GM19351 (cell line): ENCODE measurements around the gene TMEM144.
A peak's percentile ranks its signal among the peaks of the same experiment; 100 is the strongest.
"Not testable (repeated sequence)": the region's sequence is repeated elsewhere in the genome, so short reads cannot be mapped to it uniquely, and the experiment has no call there.

ENCODE experiments used
- ATAC-seq: cut with Tn5 transposase; IDR thresholded peaks from one replicate; pipeline ENCODE4 v1.9.1; 2021; ENCODE audit warnings: mild to moderate bottlenecking, moderate library complexity; ENCODE audit not compliant: unreplicated experiment

Gene TMEM144

DNA sequence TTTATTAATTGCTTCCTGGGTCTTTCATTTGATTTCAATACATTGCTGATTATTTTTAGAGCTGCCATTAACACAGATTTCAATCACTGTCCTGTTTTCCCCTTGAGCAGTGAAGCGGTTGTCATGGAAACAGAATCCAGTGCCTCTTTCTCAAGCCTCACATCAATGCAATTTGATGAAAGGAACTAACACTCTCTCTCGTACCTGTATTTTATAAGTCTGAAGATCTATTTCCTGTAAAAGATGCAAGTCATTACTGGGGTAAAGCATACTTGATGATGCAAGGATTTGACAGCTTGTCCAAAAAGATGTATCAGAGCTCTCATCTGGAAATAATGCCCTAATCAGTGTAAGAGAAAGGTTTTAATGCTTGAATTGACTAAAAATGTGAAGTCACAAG is 19.6 kb upstream of the TMEM144 start:
- no peak for ATAC-seq

DNA sequence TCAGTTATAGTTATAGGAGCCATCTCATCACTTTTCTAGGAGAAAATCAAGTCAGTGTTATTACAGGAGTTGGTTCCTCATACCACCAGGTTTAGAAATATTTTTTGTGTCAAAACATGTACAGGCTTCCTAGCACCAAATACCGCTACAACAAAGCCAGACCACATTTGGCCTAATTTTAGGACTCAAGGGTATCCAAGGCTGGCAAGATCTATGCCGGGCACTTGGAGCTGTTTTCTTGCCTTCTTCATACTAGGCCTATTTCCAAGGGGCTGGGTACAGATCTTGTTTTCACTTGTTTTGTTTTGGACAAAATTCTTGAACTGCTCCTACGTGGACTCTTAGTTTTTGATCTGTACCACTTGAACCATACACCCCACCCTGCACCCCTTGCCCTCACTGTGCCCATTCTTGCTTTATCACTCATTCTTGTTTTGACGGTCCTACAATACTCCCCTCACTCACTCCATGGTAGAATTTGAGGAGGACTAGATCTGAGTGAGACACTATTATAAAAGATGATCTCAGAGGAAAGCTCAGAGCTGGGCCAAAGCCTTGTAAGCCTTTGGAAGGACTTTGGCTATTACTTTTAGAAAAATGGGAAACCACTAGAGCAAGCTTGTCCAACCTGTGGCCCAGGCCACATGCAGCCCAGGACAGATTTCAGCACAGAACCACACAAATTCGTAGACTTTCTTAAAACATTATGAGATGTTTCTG is 17.7 kb upstream of the TMEM144 start:
- ATAC-seq: no peak

DNA sequence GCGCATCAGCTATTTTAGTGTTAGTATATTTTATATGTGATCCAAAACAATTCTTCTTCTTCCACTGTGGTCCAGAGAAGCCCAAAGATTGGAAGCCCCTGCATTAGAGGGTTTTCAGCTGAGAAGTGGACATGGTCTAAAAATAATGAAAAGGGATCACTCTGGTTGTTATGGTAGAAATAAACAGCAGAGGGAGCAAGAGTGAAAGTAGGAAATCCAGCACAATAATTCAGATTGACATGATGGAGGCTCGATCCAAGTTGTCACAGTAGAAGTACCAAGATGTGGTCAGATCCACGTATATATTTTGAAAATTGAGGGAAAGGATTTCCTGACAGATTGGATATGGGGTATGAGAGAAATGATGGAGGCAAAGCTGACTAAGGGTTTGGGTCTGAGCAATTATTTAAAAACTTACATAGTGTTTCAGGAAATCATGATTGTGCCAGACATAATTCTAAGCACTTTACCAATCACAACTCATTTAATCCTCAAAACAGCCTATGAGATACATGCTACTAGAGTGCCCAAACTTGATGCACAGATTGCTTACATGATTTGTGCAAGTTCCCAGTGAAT is 17.0 kb upstream of the TMEM144 start:
- ATAC-seq: peak; percentile 70

DNA sequence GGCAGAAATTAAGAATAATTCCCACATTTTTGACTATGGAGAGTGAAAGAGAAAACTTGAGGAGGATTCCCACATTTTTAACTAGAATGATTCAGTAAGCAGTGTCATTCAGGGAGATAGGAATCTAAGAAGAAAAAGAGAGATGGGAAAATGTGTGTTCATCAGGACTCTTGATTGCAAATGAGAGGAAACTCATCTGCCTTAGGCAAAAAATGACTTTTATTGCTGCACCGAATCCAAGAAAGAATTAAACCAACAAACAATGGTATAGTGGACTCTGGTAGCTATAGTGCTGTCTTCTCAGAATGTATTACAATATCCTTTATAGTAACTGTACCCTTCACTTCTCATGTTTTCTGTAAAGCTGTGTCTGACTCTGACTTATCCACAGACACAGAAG is 15.0 kb upstream of the TMEM144 start:
- no peak for ATAC-seq

DNA sequence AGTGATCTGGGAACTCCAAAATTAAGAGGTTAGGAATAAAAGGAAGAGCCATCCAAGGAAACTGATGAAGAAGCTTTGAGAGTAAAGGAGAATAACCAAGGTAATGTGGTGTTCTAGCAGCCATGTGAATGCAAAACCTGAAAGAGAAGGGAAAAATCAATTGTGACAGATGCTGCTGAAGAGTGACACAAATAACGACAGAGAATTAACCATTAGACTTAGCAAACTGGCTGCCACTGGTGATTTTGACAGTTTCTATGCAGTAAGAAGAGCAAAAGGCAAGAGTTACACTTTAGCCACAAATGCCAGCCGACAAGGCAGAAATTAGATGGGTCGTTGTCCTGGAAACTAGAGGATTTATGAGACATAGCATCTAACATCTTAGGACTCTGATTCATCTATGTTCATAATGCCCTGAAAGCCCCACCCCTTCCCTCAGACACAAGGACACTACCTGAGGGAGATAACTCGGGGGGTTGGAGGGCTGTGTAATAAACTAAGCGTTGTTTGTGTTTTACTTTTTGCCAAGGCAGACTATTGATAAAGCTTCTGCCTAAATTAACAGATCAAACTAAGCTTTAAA is 13.0 kb upstream of the TMEM144 start:
- no peak for ATAC-seq

DNA sequence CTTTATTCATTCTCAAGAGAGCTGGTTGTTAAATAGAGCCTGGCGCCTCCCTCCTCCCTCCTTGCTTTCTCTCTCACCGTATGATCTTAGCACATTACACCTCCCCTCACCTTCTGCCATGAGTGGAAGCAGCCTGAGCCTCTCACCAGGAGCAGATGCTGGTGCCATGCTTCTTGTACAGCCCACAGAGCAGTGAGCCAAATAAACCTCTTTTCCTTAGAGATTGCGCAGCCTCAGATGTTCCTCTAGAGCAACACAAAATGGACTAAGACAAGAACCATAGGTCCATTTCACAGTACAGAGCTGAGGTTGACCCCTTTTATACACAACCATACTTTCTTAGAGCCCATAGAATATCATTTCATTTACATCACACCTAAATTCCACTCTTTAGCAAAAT is 10.1 kb upstream of the TMEM144 start:
- no peak for ATAC-seq

DNA sequence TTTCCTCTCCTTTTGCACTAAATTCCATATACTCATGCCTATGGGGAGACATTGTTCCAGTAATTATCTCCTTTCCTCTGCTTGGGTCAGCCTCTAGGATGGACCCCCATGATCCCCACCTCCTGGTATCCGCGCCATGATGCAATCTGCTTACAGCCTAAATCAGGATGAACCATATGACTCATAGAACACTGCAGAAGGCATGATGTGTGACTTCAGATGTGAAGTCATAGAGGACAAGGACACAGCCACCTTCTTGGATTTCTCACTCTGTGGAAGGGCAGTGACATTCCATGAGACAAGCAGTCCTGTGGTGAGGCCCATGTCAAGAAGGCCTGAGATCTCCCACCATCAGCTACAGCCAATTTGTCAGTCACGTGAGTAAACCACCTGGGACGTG is 9.0 kb upstream of the TMEM144 start:
- no peak for ATAC-seq

DNA sequence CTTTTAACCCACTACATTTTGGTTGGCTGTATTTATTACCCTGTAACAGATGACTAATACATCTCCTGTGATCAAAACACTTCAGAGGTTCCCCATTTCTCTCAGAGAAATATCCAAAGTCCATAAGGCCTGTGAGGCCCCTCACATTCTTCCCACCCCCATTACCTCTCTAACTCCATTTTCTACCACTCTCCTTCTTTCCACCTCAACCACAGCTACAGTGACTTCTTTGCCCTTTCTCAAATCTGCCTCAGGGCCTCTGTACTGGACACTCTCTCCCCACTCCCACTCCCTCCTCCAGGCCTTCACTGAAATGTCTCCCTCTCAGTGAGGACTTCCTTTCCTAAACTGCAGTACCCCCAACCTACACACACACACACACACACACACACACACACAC is 8.4 kb upstream of the TMEM144 start:
- no peak for ATAC-seq

DNA sequence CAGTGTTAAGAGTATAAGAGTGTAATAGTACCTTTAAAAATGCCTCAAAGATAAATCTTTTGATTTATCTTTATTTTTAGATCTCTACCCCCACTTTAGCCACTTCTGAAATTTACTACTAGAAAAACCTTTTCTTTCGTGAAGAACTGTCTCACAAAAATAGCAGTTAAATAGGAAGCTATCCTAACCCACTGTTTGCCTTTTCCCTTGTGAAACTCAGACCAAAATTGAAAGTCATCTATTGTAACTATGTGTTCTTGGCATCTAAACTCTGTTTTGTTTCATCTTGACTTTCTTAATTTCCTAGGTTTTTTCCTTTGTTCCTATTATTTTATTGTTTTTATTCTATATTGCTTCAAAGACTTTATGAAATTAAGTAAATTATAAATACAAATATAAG is 7.8 kb upstream of the TMEM144 start:
- ATAC-seq: no peak

DNA sequence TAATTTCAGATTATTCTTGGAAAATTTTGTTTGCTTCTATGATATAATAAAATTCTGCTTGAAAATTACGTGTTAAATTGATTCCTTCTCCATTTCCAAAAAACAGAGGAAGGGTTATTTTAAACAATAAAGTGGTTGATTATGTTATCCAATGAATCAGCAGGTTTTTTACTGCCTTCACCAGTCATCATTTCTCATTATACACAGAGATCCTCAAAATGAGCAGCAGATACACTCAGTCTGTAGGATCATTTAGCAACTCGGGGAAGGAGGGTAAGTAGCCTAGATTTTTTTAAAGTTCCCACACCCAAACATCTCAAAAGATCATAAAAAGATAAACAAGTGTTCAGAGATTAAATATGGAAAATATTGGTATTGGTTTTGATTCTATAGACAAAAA is 6.8 kb upstream of the TMEM144 start:
- no peak for ATAC-seq

DNA sequence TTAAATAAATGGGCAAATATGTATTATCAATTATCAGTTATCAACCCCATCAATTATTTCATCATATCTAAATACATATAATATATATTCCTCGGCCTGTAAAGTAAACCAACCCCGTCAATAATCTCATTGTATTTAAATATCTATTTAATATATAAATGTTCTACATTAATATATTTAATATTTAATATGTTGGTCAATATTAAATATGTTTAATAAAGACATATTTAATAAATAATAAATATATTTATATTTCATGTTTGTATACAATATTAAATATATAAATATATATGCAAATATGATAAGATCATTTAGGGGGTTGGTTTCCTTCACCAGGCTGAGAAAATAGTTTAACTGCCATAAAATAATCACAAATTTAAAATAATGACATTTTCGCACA is 6.4 kb upstream of the TMEM144 start:
- no peak for ATAC-seq

DNA sequence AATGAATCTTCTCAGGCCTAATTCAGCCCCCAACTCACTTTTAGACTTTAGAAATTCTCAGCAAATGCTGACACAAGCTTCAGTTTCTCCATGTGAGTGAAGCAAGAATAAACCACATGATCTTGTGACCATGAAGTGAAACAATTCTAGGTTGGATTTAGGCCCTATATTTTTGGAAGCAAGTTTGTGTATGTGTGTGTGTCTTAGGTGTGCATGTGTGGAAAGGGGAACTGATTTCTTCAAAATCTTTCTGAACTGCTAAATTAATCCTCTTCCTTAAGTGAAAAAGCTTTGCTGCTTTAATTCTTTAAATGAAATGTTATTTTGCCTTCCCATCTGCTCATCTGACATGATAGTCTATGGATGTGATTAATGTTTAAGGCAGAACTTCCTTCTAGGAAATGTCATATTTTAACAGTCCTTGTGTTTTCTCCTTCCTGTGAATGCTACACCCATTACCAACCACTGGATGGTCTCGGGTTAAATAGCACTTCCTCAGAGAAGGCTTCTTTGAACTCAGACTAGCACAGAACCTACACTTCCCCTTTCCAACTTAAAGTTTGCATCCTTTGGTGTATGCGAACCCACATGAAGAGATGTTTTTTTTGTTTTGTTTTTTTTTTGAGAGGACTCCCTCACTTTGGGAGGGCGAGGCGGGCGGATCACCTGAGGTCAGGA is 1.2 kb upstream of the TMEM144 start:
- peak; percentile 56 for ATAC-seq

DNA sequence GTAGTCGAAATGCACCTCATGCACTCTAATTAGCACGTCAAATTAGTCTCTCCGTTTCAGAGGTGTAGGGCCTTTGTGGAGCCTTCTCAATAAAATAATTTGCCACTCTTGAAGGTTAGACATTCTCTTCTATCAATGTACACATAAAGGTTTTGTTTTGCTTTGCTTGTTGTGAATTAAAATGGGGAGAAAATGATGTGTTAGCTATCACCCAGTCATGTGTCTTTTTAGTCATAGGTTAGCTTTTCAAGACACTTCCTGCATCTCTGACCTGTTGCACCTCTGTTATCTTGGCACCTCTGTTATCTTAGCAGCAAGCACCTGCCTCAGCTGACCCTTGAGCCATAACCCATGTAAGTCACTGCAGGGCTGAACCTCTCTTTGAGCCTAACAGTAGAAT is 936 bp downstream of the TMEM144 start:
- no peak for ATAC-seq

DNA sequence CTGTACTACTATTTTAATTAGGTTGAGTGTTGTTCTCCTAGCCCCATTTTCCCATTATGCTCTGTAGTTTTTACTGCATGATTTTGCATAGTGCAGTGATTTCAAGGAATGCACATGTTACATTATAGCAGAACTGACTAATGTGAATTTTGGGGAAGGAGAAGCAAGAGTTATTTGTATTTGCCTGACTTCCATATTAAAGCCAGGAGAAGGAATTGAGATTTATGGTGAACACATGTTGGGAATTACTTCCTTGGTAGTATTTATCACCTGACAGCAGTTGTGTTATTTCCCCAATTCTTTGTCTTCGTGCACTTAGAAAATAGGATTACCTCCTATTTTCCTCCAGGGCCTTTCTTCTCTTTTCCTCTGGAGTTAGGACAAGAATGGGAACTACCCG is 3.2 kb downstream of the TMEM144 start:
- no peak for ATAC-seq

DNA sequence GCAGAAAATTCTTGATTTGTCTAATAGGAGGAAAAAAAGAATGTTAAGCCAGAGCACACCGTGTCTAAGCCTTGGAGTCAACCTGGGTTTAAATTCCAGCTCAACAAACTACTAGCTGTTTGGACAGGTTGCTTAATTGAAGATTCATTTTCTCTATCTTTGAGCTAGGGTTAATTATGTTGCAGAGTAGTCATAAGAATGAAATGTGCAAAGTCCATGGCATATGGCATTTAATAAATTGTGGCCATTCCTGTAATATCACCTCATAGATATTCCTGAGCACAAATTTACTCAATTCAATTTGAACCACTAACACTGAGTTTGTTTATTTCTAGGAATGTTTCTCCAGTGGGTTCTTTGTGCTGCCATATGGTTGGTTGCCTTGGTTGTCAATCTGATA is 4.6 kb downstream of the TMEM144 start:
- no peak for ATAC-seq

DNA sequence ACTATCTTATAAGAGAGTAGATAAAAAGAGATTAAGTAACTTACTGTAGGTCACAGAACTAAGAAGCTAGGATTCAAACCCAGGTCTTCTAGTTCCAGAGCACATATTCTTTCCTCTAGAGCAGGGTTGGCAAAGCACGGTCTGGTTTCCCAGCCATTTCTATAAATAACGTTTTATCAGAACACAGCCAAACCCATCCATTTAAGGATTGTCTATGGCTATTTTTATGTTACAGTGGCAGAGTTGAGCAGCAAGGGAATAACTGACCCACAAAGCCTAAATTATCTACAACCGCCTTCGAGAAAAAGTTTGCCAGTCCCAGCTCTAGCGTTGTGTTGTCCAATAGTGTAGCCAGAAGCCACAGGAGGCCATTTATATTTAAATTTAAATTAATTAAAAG is 7.5 kb downstream of the TMEM144 start:
- no peak for ATAC-seq

DNA sequence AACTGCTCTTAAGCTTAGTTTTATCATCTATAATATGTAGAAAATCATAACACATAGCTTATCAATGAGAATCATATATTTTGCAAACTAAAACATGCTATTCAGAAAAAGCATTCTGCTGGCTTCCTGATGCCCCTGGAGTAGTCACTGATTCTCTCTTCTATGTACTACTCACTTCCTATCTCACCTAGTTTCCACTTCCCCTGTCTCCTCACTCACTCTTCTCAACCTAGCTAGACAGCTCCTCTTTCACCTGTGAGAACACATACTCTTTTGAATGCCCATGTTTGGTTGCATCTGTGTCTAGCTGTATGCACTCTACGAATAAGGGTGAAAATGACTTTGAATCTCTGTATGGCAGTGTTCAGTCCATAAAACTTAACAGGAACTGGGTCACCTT is 9.3 kb downstream of the TMEM144 start:
- ATAC-seq: peak; percentile 58

DNA sequence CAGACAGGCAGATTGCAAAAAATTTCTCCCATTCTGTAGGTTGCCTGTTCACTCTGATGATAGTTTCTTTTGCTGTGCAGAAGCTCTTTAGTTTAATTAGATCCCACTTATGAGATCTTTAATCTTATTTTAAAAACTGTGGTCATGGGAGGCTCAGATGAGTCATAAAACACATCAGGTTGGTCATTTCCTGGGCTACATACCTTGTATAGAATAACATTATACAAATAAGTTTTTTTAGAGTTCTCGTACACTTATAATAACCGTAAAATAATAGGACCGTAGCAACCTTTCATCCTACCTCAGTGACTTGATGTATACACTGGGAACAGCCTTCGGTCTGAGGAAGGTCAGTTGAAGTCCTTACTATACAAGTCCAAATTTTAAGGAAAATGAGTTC is 14.0 kb downstream of the TMEM144 start:
- ATAC-seq: not testable (repeated sequence)

DNA sequence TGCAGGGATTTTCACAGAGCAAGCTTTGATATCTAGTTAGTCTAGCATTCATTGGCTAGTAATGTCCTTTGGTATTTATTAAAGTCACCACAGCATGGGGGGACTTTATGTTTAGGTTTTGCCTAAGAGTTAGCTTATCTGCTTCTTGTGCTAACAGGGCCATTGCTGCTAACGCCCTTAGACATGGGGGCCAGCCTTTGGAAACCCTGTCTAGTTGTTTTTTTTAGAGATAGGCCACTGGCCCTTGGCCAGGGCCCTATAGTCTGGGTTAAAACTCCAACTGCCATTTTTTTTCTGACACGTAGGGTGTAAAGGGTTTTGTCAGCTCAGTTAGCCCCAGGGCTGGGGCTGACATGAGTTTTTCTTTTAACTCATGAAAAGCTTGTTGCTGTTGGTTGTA is 14.7 kb downstream of the TMEM144 start:
- ATAC-seq: not testable (repeated sequence)

DNA sequence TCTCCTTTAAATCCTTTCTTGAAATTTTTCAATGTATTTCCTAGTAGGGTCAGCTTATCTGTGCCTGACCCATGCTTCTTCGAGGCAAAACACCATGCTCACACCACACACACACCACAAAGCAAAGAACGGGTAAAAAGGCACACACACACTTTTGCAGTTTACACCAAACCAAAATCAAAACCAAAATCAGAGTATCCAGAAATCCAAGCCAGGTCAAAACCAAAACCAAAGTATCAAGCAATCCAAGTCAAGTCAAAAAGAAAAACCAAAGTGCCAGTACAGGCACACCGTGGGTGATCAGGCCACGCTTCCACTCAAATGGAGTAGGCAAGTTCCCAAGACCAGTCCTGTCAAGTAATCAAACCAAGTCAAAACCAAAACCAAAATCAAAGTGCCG is 17.6 kb downstream of the TMEM144 start:
- not testable (repeated sequence) for ATAC-seq

DNA sequence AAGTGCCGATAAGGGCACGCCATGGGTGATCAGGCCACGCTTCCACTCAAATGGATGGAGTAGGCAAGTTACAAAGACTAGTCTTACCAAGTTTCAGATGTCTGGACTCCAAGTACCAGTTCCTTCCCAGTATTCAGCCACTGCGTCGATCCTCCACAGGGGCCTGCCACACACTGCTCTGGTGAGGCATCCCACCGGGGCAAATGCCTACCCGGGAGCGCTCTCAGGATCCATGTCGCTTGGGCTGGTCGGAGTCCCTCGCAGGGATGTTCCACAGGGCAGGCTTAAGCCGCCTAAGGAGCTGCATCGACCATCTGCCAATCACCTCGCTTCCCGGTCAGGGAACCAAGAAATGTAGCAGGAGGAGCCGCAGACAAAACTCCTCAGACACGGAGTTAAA is 18.1 kb downstream of the TMEM144 start:
- ATAC-seq: not testable (repeated sequence)

DNA sequence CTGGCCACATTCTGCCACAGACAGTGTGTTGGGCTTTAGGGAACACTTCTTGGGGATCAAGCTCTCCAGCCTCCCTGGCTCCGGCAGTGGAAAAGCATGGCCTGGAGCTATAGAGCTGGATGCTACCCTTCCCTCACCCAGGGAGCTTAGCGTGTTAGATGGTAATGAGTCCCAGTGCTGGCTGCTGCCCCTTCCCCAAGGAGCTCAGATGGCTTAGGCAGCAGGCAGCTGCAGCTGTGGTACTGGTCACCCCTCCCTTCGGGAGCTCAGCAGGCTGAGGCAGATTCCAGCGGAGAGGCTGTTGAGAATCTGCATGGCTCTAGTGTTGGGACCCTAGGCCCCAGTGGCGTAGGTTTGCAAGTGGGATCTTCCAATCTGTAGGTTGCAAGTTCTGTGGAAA is 19.5 kb downstream of the TMEM144 start:
- ATAC-seq: no peak
